GM12878 (cell line): ENCODE results near the gene SLC45A3.

ENCODE experiments used
- BRCA1 ChIP-seq: IDR thresholded peaks from 2 replicates; pipeline ENCODE4 v1.6.1; 2011; ENCODE audit warnings: low read depth, low read length, improper control_type of control experiment
- CBFB ChIP-seq: IDR thresholded peaks from 2 replicates; pipeline ENCODE4 v1.6.1; 2016; ENCODE audit warnings: antibody characterized with exemption, low read depth
- EGR1 ChIP-seq, 2 experiments: IDR thresholded peaks; 1 replicate in 1 of 2; 2 replicates in 1 of 2; pipeline ENCODE4 v1.6.1; 2011 to 2012; ENCODE audit warnings: low read depth in 2 of 2, low read length in 2 of 2, borderline replicate concordance in 1 of 2, mild to moderate bottlenecking in 1 of 2, moderate library complexity in 1 of 2
- EZH2 ChIP-seq: IDR thresholded peaks from 2 replicates; pipeline ENCODE4 v1.6.1; 2012; ENCODE audit warnings: low read depth, mild to moderate bottlenecking, control low read depth, inconsistent platforms, low read length, borderline replicate concordance; ENCODE audit not compliant: control insufficient read depth
- JUND ChIP-seq: IDR thresholded peaks from 2 replicates; pipeline ENCODE4 v1.6.1; 2012; ENCODE audit warnings: low read depth, mild to moderate bottlenecking, low read length, improper control_type of control experiment, moderate library complexity
- POLR2A ChIP-seq: IDR thresholded peaks from 2 replicates; pipeline ENCODE4 v1.6.1; 2011; ENCODE audit warnings: low read depth, mild to moderate bottlenecking, low read length
- POLR2AphosphoS5 ChIP-seq: IDR thresholded peaks from 2 replicates; pipeline ENCODE4 v1.6.1; 2011; ENCODE audit warnings: mild to moderate bottlenecking, low read length, inconsistent platforms
- RFX5 ChIP-seq: IDR thresholded peaks from 2 replicates; pipeline ENCODE4 v1.6.1; 2011; ENCODE audit warnings: low read depth, low read length, improper control_type of control experiment
- TF ChIP-seq, protein P1 (sequence below), 3 experiments: IDR thresholded peaks in 2 of 3; conservative IDR thresholded peaks in 1 of 3; 2 replicates each; pipeline ENCODE4 v1.5.1; 2011; ENCODE audit warnings: low read depth in 3 of 3, low read length in 3 of 3, mild to moderate bottlenecking in 3 of 3, control low read depth in 2 of 3, moderate library complexity in 2 of 3, inconsistent platforms in 1 of 3, mixed read lengths in 1 of 3; ENCODE audit not compliant: control insufficient read depth in 2 of 3, insufficient read depth in 1 of 3; ENCODE audit errors: extremely low read depth in 1 of 3
- TF ChIP-seq, protein P2 (sequence below): IDR thresholded peaks from 2 replicates; pipeline ENCODE4 v1.6.1; 2012; ENCODE audit warnings: low read depth, low read length, improper control_type of control experiment

DNA sequence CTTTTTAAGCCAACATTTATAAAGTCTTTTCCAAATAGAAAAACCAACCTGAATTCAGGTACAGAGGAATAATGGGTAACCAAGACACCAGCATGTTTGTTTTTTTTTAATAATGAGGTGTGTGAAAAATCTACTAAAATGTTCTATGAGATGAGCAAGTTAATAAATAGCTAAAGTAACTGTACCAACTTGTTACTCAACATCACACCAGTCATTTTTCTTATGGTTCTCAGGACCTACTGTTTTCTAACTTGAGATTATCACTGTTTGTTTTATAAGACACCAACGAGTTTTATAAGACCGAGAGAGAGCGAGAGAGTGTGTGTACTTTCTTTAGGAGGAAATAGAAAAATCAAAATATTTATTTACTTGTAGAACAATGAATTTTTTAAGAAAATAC, 60.9 kb downstream of the SLC45A3 start:
- TF ChIP-seq, protein P1, sequence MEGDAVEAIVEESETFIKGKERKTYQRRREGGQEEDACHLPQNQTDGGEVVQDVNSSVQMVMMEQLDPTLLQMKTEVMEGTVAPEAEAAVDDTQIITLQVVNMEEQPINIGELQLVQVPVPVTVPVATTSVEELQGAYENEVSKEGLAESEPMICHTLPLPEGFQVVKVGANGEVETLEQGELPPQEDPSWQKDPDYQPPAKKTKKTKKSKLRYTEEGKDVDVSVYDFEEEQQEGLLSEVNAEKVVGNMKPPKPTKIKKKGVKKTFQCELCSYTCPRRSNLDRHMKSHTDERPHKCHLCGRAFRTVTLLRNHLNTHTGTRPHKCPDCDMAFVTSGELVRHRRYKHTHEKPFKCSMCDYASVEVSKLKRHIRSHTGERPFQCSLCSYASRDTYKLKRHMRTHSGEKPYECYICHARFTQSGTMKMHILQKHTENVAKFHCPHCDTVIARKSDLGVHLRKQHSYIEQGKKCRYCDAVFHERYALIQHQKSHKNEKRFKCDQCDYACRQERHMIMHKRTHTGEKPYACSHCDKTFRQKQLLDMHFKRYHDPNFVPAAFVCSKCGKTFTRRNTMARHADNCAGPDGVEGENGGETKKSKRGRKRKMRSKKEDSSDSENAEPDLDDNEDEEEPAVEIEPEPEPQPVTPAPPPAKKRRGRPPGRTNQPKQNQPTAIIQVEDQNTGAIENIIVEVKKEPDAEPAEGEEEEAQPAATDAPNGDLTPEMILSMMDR (IDR thresholded peaks at IDR 0.05 in 2 of 3, conservative IDR thresholded peaks at IDR 0.05 in 1 of 3; ENCODE audit: control insufficient read depth in 2 of 3, extremely low read depth in 1 of 3, insufficient read depth in 1 of 3, low read depth in 3 of 3, low read length in 3 of 3): no peak
- TF ChIP-seq BRCA1 (no peak), RFX5 (no peak), EZH2 (no peak), CBFB (no peak), POLR2AphosphoS5 (no peak), POLR2A (no peak), EGR1 (IDR thresholded peaks at IDR 0.05; ENCODE audit: borderline replicate concordance in 1 of 2, low read depth in 2 of 2, low read length in 2 of 2) (no peak), JUND (no peak)
- TF ChIP-seq, protein P2, sequence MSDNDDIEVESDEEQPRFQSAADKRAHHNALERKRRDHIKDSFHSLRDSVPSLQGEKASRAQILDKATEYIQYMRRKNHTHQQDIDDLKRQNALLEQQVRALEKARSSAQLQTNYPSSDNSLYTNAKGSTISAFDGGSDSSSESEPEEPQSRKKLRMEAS: no peak
